GM12801 (cell line): ENCODE data around the gene DUSP7.

Source experiments
- CTCF ChIP-seq: IDR thresholded peaks from one replicate; pipeline ENCODE4 v1.5.1; 2011; ENCODE audit warnings: control low read depth; ENCODE audit not compliant: insufficient read length; ENCODE audit errors: extremely low read depth

DUSP7 gene

GRCh38 chr3:52090131-52090932 is 34.0 kb upstream of the DUSP7 start:
- TF ChIP-seq CTCF: no peak

GRCh38 chr3:52089691-52090090 is 33.3 kb upstream of the DUSP7 start:
- no peak for TF ChIP-seq CTCF

- no peak for TF ChIP-seq CTCF
Measured at GRCh38 chr3:52088445-52089367, 32.3 kb upstream of the DUSP7 start.

- TF ChIP-seq CTCF: no peak
Measured at GRCh38 chr3:52087731-52088130, 31.4 kb upstream of the DUSP7 start.

GRCh38 chr3:52086976-52087663 is 30.7 kb upstream of the DUSP7 start:
- no peak for TF ChIP-seq CTCF

GRCh38 chr3:52086461-52086860 is 30.1 kb upstream of the DUSP7 start:
- TF ChIP-seq CTCF: no peak
